Measurements from ENCODE around the gene RNU4-1.

The RNU4-1 gene

DNA sequence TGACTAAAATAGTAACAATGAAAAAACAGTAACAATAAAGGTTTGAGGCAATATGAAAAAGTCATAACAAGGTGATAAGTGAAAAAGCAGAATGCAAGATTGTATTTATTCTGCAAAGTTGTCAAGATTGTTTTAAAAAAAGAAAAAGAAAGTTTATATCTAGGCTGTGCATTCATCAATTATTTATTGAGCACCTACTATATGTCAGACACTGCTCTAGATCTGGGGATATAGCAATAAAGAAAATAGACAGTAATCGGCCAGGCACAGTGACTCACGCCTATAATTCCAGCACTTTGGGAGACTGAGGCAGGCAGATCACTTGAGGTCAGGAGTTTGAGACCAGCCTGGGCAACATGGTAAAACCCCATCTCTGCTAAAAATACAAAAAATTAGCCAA, 30.7 kb upstream of the RNU4-1 start:
- no peak for DNase-seq (ENCODE audit: extremely low spot score)
- TF ChIP-seq, protein P1, sequence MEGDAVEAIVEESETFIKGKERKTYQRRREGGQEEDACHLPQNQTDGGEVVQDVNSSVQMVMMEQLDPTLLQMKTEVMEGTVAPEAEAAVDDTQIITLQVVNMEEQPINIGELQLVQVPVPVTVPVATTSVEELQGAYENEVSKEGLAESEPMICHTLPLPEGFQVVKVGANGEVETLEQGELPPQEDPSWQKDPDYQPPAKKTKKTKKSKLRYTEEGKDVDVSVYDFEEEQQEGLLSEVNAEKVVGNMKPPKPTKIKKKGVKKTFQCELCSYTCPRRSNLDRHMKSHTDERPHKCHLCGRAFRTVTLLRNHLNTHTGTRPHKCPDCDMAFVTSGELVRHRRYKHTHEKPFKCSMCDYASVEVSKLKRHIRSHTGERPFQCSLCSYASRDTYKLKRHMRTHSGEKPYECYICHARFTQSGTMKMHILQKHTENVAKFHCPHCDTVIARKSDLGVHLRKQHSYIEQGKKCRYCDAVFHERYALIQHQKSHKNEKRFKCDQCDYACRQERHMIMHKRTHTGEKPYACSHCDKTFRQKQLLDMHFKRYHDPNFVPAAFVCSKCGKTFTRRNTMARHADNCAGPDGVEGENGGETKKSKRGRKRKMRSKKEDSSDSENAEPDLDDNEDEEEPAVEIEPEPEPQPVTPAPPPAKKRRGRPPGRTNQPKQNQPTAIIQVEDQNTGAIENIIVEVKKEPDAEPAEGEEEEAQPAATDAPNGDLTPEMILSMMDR (IDR thresholded peaks at IDR 0.05; ENCODE audit: control extremely low read depth, extremely low read depth, low read depth, missing control alignments) = no peak
- CTCF ChIA-PET = interaction anchor here (1.0 to 1.8 kb wide), 8 partner anchors 10 to 325 kb away, joined by 3 to 8 read pairs (median 4); no protein-coding TSS in a partner anchor
- POLR2A ChIA-PET = no interaction called here

DNA sequence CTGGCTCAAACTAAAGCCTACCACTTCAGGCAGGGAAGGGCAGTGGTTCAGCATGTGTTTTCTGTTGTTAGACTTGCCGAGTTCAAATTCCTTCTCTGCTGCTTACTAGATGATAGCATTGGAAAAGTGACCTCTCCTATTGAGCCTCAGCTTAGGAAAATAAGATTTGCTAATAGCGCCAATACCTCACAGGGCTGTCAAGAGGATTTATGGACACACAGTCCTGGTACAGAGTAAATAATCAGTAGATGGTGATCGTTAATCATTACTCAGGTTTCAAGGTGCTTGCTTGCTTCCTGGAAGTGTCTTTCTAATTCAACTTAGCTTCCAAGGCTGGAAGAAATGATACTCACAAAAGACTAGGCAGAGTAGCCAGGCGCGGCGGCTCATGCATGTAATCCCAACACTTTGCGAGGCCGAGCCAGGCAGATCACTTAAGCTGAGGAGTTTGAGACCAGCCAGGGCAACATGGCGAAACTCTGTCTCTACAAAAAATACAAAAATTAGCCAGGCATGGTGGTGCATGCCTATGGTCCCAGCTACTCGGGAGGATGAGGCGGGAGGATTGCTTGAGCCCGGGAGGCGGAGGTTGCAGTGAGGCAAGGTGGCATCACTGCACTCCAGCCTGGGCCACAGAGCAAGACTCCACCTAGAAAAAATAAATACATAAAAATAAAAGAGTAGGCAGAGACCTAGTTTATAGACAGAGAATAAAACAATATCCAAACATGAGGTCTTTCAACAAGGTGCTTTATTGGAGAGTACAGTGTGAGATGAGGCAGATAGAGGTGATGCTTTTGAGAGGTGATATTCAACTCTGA, 28.6 kb upstream of the RNU4-1 start:
- ChIA-PET CTCF (interaction anchor here (0.7 to 1.4 kb wide), 2 partner anchors 20 to 35 kb away, joined by 3 to 4 read pairs; partner anchors contain the start of gene SIRT4), POLR2A (no interaction called here)
- TF ChIP-seq, protein P1 (IDR thresholded peaks at IDR 0.05; ENCODE audit: control extremely low read depth, extremely low read depth, low read depth, missing control alignments) = no peak
- DNase-seq (ENCODE audit: extremely low spot score) = no peak

DNA sequence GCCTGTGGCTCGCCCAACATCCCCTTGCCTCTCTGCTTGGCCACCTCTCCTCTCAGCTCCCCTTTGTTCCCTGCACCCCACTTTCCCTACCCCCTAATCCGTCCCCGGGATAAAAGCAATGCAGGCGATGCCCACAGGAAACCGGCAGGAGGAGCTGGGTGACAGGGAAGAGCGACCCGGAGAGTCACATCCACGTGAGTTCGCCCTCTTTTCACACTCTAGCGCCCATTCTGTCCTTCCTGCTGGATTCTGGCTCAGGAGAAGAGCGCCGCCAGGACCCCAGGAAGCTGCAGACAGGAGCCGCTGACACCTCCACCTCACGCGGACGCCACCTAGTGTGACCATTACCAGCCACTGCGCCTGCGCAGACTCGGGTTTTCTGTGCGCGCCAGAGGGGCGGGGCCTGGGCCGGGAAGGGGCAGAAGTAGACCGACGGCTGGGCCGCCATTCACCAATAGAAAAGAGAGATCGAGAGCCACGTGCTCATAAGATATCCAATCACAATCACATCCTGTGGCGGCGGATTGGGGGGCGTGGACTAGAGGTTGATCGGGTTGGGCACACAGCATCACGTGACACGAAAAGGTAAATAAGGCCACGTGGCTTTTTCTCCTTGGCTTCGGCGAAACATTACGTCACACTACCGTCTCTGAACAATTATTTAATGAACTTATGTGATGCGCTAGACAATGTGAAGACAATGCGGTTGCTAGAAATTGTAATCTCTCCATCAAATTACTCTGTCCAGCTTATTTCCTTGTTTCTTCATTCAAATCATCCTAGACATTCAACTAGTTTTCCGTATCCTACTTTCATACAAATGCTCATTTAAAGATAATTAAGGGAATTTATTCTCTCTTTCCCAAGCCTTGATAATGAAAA, 24.4 kb upstream of the RNU4-1 start:
- CTCF ChIA-PET = interaction anchor here (0.6 to 6.0 kb wide), 9 partner anchors 10 to 626 kb away, joined by 3 to 69 read pairs (median 3); partner anchors contain the start of genes PLA2G1B, RNU4-1 and SIRT4
- POLR2A ChIA-PET = interaction anchor here (0.7 to 1.5 kb wide), 3 partner anchors 26 to 1133 kb away, joined by 3 to 12 read pairs (median 6); partner anchors contain the start of genes RNU4-2 and RPLP0
- TF ChIP-seq, protein P1 (IDR thresholded peaks at IDR 0.05; ENCODE audit: control extremely low read depth, extremely low read depth, low read depth, missing control alignments) = peak; percentile 59
- DNase-seq (ENCODE audit: extremely low spot score) = peak; percentile 99

DNA sequence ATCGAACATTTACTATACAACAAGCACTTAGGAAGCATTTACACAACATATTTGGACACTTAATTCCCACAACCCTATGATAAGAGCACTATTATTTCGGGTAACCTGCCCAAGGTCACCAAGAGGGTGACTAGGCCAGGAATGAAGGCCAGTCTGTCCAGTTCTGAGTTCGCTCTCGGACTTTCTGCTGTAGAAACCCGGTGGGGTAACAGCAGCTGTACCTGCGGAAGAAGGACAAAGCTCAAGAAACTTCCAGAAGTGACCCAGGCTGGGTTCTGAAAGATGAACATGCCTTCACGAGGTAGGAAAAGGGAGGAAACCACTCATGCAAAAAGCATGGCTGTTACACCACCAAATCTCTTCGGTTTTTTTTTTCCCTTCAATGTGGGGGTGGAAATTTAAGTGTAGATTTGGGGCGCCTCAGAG, 23.8 kb upstream of the RNU4-1 start:
- ChIA-PET CTCF (interaction anchor here (0.8 to 6.0 kb wide), 7 partner anchors 11 to 267 kb away, joined by 3 to 69 read pairs (median 3); partner anchors contain the start of genes PLA2G1B, RNU4-1 and SIRT4), POLR2A (interaction anchor here (0.7 to 1.5 kb wide), 3 partner anchors 25 to 1133 kb away, joined by 3 to 12 read pairs (median 6); partner anchors contain the start of genes RNU4-2 and RPLP0)
- DNase-seq (ENCODE audit: extremely low spot score) = no peak
- TF ChIP-seq, protein P1 (IDR thresholded peaks at IDR 0.05; ENCODE audit: control extremely low read depth, extremely low read depth, low read depth, missing control alignments) = no peak

DNA sequence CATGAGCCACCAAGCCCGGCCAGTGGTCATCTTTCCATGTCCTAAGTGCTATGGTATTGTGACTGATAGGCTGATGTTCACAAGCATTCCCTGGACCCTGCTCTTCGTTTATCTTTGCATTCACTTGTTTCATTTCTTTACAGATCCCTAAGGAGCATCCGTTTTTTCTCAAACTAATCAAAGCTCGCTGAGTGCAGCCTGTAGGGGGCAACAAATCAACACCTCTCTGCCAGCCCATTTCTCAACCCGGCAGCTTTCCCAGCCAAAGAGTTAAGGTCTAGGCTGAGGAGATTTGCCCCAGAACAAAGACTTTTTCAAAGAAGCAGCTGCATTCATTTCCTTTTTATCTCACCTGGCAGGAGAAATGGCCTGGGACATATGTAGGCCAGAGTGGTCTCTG, 21.2 kb upstream of the RNU4-1 start:
- TF ChIP-seq, protein P1 (IDR thresholded peaks at IDR 0.05; ENCODE audit: control extremely low read depth, extremely low read depth, low read depth, missing control alignments) = no peak
- DNase-seq (ENCODE audit: extremely low spot score) = no peak
- CTCF ChIA-PET = interaction anchor here (0.8 to 6.0 kb wide), 4 partner anchors 10 to 86 kb away, joined by 3 to 69 read pairs (median 4); partner anchors contain the start of gene SIRT4
- POLR2A ChIA-PET = interaction anchor here (2.7 kb wide), 1 partner anchor 23 kb away, joined by 8 read pairs; the partner anchor contains the start of gene RNU4-2
